HG02763 (cell line): Measurements from ENCODE around the gene R3HDM4.
"Not testable (repeated sequence)": the region's sequence is repeated elsewhere in the genome, so short reads cannot be mapped to it uniquely, and the experiment has no call there.

Source experiments
- ATAC-seq: cut with Tn5 transposase; IDR thresholded peaks from one replicate; pipeline ENCODE4 v1.9.1; 2021; ENCODE audit warnings: mild to moderate bottlenecking, moderate library complexity; ENCODE audit not compliant: unreplicated experiment

R3HDM4 gene

GRCh38 chr19:913080-913748 lies at the start of gene R3HDM4:
Gene R3HDM4, minus strand, starts transcription at chr19:913219. Its CDS starts 62 bp downstream, at chr19:913157.
- peak; percentile 43 for ATAC-seq

GRCh38 chr19:961866-962620 lies 49.0 kb upstream of the R3HDM4 start:
- ATAC-seq, result no peak

GRCh38 chr19:960601-960938 lies 47.6 kb upstream of the R3HDM4 start:
- ATAC-seq, result no peak

GRCh38 chr19:960020-960419 lies 47.0 kb upstream of the R3HDM4 start:
- no peak for ATAC-seq

- ATAC-seq, result no peak
Measured at GRCh38 chr19:958967-959855, 46.2 kb upstream of the R3HDM4 start.

GRCh38 chr19:957578-957977 lies 44.6 kb upstream of the R3HDM4 start:
- ATAC-seq, result not testable (repeated sequence)

- no peak for ATAC-seq
Measured at GRCh38 chr19:956766-957440, 43.9 kb upstream of the R3HDM4 start.

- no peak for ATAC-seq
Measured at GRCh38 chr19:955803-956765, 43.1 kb upstream of the R3HDM4 start.

GRCh38 chr19:954672-955494 lies 41.9 kb upstream of the R3HDM4 start:
- ATAC-seq, result peak; percentile 56

- no peak for ATAC-seq
Measured at GRCh38 chr19:954272-954671, 41.3 kb upstream of the R3HDM4 start.

- ATAC-seq, result no peak
Measured at GRCh38 chr19:953445-954271, 40.6 kb upstream of the R3HDM4 start.

- no peak for ATAC-seq
Measured at GRCh38 chr19:952680-953444, 39.8 kb upstream of the R3HDM4 start.

GRCh38 chr19:952049-952679 lies 39.1 kb upstream of the R3HDM4 start:
- no peak for ATAC-seq

- no peak for ATAC-seq
Measured at GRCh38 chr19:950352-951066, 37.5 kb upstream of the R3HDM4 start.

GRCh38 chr19:948842-949496 lies 36.0 kb upstream of the R3HDM4 start:
- no peak for ATAC-seq
